Tibial artery (tissue), 4 donors: Measurements from ENCODE around the gene CAMTA1.

Experiments used
- DNase-seq, 2 donors: peaks; one replicate each; pipeline ENCODE4 v3.0.0-alpha.2; 2019
- H3K27ac ChIP-seq, 2 donors: fragments of 200-600 bp; sonication (generic) in 1 of 2; 1 replicate in 1 of 2; 2 replicates in 1 of 2; pipeline ENCODE4 v1.5.1; 2018 to 2019; ENCODE audit warnings: mild to moderate bottlenecking in 1 of 2
- H3K27me3 ChIP-seq, 2 donors: fragments of 200-600 bp; sonication (generic) in 1 of 2; one replicate each; pipeline versions ENCODE4 v1.5.1 to v1.6.0; 2016 to 2019
- H3K36me3 ChIP-seq, 3 donors: fragments of 200-600 bp; sonication (generic) in 2 of 3; one replicate each; pipeline ENCODE4 v1.5.1; 2016 to 2019; ENCODE audit warnings: mild to moderate bottlenecking in 2 of 3
- H3K4me1 ChIP-seq, 4 donors: fragments of 200-600 bp; sonication (generic) in 2 of 4; 1 replicate in 3 of 4; 2 replicates in 1 of 4; pipeline ENCODE4 v1.5.1; 2016 to 2019
- H3K4me3 ChIP-seq, 2 donors: fragments of 200-600 bp; sonication (generic) in 1 of 2; 1 replicate in 1 of 2; 2 replicates in 1 of 2; pipeline ENCODE4 v1.5.1; 2018 to 2019; ENCODE audit warnings: mild to moderate bottlenecking in 2 of 2
- H3K9me3 ChIP-seq, 3 donors: fragments of 200-600 bp; sonication (generic) in 1 of 3; one replicate each; pipeline ENCODE4 v1.5.1; 2016 to 2019
- intact Hi-C: fragments of 100-400 bp; cut with DNase I; formaldehyde crosslinking; loops from one replicate; pipeline ENCODE4 v1.15.0; 2023; ENCODE audit warnings: low total_unique reads
- TF ChIP-seq, protein P1 (sequence below), 2 experiments: fragments of 200-600 bp in 1 of 2; fragments of 450-650 bp in 1 of 2; IDR thresholded peaks; one replicate each; pipeline ENCODE4 v1.5.1; 2017 to 2019; ENCODE audit warnings: antibody characterized with exemption in 2 of 2, mild to moderate bottlenecking in 1 of 2, moderate library complexity in 1 of 2

CAMTA1 gene

DNA sequence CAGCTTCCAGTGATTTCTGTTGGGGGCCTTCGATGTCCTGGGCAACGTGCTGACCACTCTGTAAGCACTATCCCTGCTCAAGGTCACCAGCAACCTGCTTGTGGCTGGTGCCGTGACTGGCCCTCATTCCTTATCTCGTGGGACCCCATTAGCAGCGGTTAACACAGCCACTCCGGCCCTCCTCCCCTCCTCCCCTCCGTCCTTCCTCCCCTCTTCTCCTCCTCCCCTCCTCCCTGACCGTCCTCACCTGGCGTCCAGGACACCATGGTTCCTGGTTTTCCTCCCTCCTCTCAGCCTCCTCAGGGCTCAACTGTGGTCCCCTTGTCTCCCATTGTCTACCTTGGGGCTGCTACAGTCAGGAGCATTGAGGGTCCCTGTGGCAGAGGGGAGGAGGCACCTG lies 157.7 kb downstream of the CAMTA1 start:
- TF ChIP-seq, protein P1, sequence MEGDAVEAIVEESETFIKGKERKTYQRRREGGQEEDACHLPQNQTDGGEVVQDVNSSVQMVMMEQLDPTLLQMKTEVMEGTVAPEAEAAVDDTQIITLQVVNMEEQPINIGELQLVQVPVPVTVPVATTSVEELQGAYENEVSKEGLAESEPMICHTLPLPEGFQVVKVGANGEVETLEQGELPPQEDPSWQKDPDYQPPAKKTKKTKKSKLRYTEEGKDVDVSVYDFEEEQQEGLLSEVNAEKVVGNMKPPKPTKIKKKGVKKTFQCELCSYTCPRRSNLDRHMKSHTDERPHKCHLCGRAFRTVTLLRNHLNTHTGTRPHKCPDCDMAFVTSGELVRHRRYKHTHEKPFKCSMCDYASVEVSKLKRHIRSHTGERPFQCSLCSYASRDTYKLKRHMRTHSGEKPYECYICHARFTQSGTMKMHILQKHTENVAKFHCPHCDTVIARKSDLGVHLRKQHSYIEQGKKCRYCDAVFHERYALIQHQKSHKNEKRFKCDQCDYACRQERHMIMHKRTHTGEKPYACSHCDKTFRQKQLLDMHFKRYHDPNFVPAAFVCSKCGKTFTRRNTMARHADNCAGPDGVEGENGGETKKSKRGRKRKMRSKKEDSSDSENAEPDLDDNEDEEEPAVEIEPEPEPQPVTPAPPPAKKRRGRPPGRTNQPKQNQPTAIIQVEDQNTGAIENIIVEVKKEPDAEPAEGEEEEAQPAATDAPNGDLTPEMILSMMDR (IDR thresholded peaks at IDR 0.05), result no peak

DNA sequence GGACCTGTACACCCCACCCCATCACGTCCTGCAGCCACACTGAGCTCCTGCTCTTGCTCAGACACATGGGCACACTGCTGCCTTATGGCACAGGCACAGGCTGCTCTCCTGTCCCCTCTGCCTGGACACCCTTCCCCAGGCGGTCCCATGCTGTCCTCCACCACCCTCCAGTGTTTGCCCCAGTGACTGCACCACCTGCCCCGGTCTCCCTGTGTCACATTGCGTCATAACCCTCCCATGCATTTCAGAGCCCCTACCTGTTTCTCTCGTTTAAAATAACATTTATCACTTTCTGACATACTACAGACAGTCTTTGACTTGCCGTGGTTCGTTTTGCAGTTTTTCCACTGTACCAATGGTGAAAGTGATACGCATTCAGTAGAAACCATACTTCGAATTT lies 159.2 kb downstream of the CAMTA1 start:
- DNase-seq, result no peak
- TF ChIP-seq, protein P1 (IDR thresholded peaks at IDR 0.05), result no peak
- Histone ChIP-seq H3K36me3 (no peaks in the 10 kb centered on the region), H3K9me3 (no peaks in the 10 kb centered on the region), H3K4me3 (no peak overlapping the region), H3K27ac (no peak overlapping the region), H3K4me1 (no peaks in the 10 kb centered on the region), H3K27me3 (peaks cover 0 to 9% of the 10 kb centered on the region in 2 donors)
- intact Hi-C loops, result no loop called here

More for the DNA sequence above, 157.7 kb downstream of the CAMTA1 start:
- Histone ChIP-seq H3K27ac (no peak overlapping the region), H3K27me3 (peaks cover 0 to 9% of the 10 kb centered on the region in 2 donors), H3K4me3 (no peak overlapping the region), H3K4me1 (no peaks in the 10 kb centered on the region), H3K9me3 (no peaks in the 10 kb centered on the region), H3K36me3 (no peaks in the 10 kb centered on the region)
- DNase-seq, result no peak
- intact Hi-C loops, result no loop called here

DNA sequence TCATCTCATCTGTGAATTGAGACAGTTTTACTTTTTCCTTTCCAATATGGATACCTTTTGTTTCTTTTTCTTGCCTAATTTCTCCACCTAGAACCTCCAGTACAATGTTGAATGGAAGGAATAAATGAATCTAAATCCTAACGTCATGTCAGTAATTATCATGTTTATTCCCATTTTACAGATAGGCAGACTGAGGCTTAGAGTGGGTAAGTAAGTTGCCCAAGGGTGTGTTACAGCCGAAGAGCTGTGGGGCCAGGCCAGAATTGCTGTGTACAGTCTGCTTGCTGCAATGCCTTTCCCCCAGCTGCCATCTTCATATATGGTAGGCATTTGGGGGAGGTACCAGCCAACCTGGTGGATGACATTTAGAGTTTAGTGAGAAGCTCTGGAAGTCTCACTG lies 162.7 kb downstream of the CAMTA1 start:
- H3K27ac ChIP-seq, result no peak overlapping the region
- intact Hi-C loops, result no loop called here
- no peaks in the 10 kb centered on the region for H3K4me1 ChIP-seq
- H3K9me3 ChIP-seq, result no peaks in the 10 kb centered on the region
- no peaks in the 10 kb centered on the region for H3K27me3 ChIP-seq
- TF ChIP-seq, protein P1 (IDR thresholded peaks at IDR 0.05), result no peak
- no peak overlapping the region for H3K4me3 ChIP-seq
- DNase-seq, result no peak
- no peaks in the 10 kb centered on the region for H3K36me3 ChIP-seq

DNA sequence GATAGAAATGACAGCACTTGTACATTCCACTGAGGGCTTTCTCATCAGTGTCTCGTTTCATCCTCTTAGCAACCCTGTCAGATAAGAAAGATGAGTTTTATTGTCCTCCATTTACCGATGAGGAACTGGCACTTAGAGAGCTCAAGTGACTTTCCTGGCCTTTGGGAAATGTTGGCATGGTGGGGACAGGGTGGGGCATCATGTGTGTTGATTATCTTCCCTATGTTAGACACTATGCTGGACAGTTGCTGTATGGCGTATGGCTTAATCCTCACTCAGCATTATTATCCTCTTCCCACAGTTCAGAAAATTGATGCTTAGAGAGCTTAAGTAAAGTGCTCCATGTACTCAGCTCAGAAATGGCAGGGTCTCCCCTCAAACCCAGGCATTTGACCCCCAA lies 163.2 kb downstream of the CAMTA1 start:
- intact Hi-C loops, result no loop called here
- no peaks in the 10 kb centered on the region for H3K9me3 ChIP-seq
- H3K4me1 ChIP-seq, result no peaks in the 10 kb centered on the region
- no peak for DNase-seq
- H3K27me3 ChIP-seq, result no peaks in the 10 kb centered on the region
- TF ChIP-seq, protein P1 (IDR thresholded peaks at IDR 0.05), result no peak
- no peak overlapping the region for H3K4me3 ChIP-seq
- no peaks in the 10 kb centered on the region for H3K36me3 ChIP-seq
- no peak overlapping the region for H3K27ac ChIP-seq

DNA sequence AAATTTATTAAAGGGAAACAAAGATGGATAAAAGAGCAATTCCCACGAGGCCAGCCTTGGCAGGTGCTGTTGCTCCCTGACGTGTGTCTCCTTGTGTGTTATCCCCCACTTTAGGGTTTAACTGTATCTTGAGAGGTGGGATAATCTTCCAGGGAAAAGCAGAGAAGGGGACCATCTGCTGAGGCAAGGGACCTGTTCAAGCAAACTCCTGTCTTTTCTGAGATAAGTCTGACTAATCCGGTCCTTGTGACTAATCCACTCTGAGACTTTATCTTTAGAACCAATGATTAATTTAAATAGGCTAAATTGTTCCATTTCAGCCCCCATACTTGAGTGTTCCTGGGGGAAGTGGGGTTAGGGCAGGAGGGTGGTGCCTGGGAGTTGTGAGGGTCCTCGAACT lies 163.6 kb downstream of the CAMTA1 start:
- no peaks in the 10 kb centered on the region for H3K9me3 ChIP-seq
- H3K27ac ChIP-seq, result no peak overlapping the region
- TF ChIP-seq, protein P1 (IDR thresholded peaks at IDR 0.05), result no peak
- no peaks in the 10 kb centered on the region for H3K4me1 ChIP-seq
- intact Hi-C loops, result no loop called here
- DNase-seq, result no peak
- no peaks in the 10 kb centered on the region for H3K27me3 ChIP-seq
- H3K36me3 ChIP-seq, result no peaks in the 10 kb centered on the region
- no peak overlapping the region for H3K4me3 ChIP-seq
